Skeletal muscle satellite cell (primary cell): ENCODE results near the gene CCPG1.

Source experiments
- H3K27me3 ChIP-seq: 2 replicates; pipeline ENCODE4 v1.7.0; 2013; ENCODE audit warnings: low read length; ENCODE audit not compliant: control insufficient read depth, insufficient read depth
- H3K36me3 ChIP-seq: 2 replicates; pipeline ENCODE4 v1.7.0; 2013; ENCODE audit warnings: mild to moderate bottlenecking, control low read depth, low read length; ENCODE audit not compliant: insufficient read depth
- H3K4me1 ChIP-seq: 2 replicates; pipeline ENCODE4 v1.7.0; 2013; ENCODE audit warnings: low read length; ENCODE audit not compliant: control insufficient read depth, insufficient read depth
- H3K4me2 ChIP-seq: 2 replicates; pipeline ENCODE4 v1.7.0; 2013; ENCODE audit warnings: mild to moderate bottlenecking, low read length
- H3K4me3 ChIP-seq: 2 replicates; pipeline ENCODE4 v1.7.0; 2013; ENCODE audit warnings: low read length
- H3K9ac ChIP-seq: 2 replicates; pipeline ENCODE4 v1.7.0; 2013; ENCODE audit warnings: mild to moderate bottlenecking, low read depth, low read length, moderate library complexity
- H3K9me3 ChIP-seq: replicated peaks from 2 replicates; pipeline ENCODE4 v1.7.0; 2013; ENCODE audit warnings: mild to moderate bottlenecking, control low read depth, low read length

CCPG1 gene

DNA sequence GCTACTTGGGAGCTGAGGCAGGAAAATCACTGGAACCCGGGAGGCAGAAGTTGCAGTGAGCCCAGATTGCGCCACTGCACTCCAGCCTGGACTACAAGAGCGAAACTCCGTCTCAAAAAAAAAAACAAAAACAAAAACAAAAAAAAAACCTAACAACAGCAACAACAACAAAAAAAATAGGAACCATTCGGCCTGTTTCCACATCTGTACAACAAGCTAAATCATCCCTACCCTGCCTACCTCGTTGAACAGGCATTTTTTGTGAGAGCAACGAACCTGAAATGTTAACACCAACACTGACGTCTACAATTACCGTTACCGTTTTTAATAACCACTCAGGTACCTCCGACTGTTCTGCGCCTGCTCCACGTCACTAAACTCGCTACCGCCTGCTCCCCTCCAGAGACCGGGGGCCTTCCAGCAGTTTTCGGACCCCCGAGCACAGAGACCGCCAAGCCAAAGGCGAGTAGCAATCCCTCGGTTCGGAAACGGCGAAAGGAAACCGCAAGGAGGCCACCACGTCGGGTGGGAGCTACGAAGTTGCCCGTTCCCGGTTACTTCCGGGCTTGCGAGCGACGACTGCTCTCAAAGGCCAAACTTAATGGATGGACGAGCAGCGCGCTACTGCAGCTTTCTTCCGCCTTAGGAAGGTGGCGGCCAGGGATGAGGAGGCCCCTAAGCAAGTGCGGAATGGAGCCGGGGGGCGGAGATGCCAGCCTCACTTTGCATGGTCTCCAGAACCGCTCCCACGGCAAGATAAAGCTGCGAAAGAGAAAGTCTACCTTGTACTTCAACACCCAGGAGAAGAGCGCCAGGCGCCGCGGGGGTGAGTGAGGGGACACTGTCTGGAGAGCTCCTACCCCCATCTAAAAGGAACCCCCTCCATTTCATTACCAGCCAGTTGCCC lies 89.3 kb downstream of the CCPG1 start, which contains the start of the genes PIGB and PIGBOS1:
Gene PIGB, plus strand, starts transcription at position 635 of the 907 bp plus-strand sequence. Its CDS starts 29 bp downstream, at position 664.
Gene PIGBOS1, minus strand, starts transcription at position 536 of the 907 bp plus-strand sequence. CDS start 1,331 bp downstream, outside the sequence.
- H3K27me3 ChIP-seq = no peaks in the 10 kb centered on the region
- H3K9me3 ChIP-seq = no peaks in the 10 kb centered on the region
- no peaks in the 10 kb centered on the region for H3K36me3 ChIP-seq
- peak within 1 kb of the TSS; percentile 94 for H3K9ac ChIP-seq
- H3K4me3 ChIP-seq = peak within 1 kb of the TSS; percentile 80
- peaks cover 14% of the 10 kb centered on the region for H3K4me1 ChIP-seq
- H3K4me2 ChIP-seq = peak within 1 kb of the TSS; percentile 90
